ENCODE results near the gene UMPS.

UMPS gene

GRCh38 chr3:124791142-124791541 lies 60.9 kb downstream of the UMPS start:
- Histone ChIP-seq H3K36me3 (ENCODE audit: insufficient read depth, low read length) (no peaks in the 10 kb centered on the region), H3K79me2 (ENCODE audit: insufficient read depth, low read length) (no peaks in the 10 kb centered on the region), H3K4me3 (ENCODE audit: low read length, poor library complexity, severe bottlenecking) (no peak overlapping the region), H3K9ac (ENCODE audit: low read depth, low read length, poor library complexity, severe bottlenecking) (no peak overlapping the region), H3F3A (ENCODE audit: low read depth) (no peaks in the 10 kb centered on the region), H3K9me3 (ENCODE audit: insufficient read depth, low read depth, low read length) (no peaks in the 10 kb centered on the region), H2AFZ (ENCODE audit: low read length) (no peak overlapping the region), H3K4me1 (ENCODE audit: insufficient read depth, low read length, poor library complexity, severe bottlenecking) (no peaks in the 10 kb centered on the region), H3K4me2 (ENCODE audit: low read depth, low read length, poor library complexity, severe bottlenecking) (no peak overlapping the region), H4K20me1 (ENCODE audit: insufficient read depth, low read length, poor library complexity, severe bottlenecking) (no peaks in the 10 kb centered on the region), H3K27me3 (ENCODE audit: insufficient read depth, low read length, poor library complexity, severe bottlenecking) (no peaks in the 10 kb centered on the region), H3K9me2 (replicated peaks; ENCODE audit: low read depth, low read length) (no peaks in the 10 kb centered on the region)
- TF ChIP-seq EZH2phosphoT487 (IDR thresholded peaks at IDR 0.05; ENCODE audit: borderline replicate concordance) (no peak), CTCF (conservative IDR thresholded peaks at IDR 0.05; ENCODE audit: low read length) (no peak)

GRCh38 chr3:124791639-124792151 lies 61.4 kb downstream of the UMPS start:
- no peaks in the 10 kb centered on the region for H3K9me2 ChIP-seq (replicated peaks; ENCODE audit: low read depth, low read length)
- H3K27me3 ChIP-seq (ENCODE audit: insufficient read depth, low read length, poor library complexity, severe bottlenecking), result no peaks in the 10 kb centered on the region
- no peaks in the 10 kb centered on the region for H3K36me3 ChIP-seq (ENCODE audit: insufficient read depth, low read length)
- no peaks in the 10 kb centered on the region for H3F3A ChIP-seq (ENCODE audit: low read depth)
- no peak overlapping the region for H3K9ac ChIP-seq (ENCODE audit: low read depth, low read length, poor library complexity, severe bottlenecking)
- TF ChIP-seq EZH2phosphoT487 (IDR thresholded peaks at IDR 0.05; ENCODE audit: borderline replicate concordance) (no peak), CTCF (conservative IDR thresholded peaks at IDR 0.05; ENCODE audit: low read length) (no peak)
- H3K4me2 ChIP-seq (ENCODE audit: low read depth, low read length, poor library complexity, severe bottlenecking), result no peak overlapping the region
- no peak overlapping the region for H2AFZ ChIP-seq (ENCODE audit: low read length)
- no peaks in the 10 kb centered on the region for H4K20me1 ChIP-seq (ENCODE audit: insufficient read depth, low read length, poor library complexity, severe bottlenecking)
- H3K4me1 ChIP-seq (ENCODE audit: insufficient read depth, low read length, poor library complexity, severe bottlenecking), result no peaks in the 10 kb centered on the region
- H3K79me2 ChIP-seq (ENCODE audit: insufficient read depth, low read length), result no peaks in the 10 kb centered on the region
- no peaks in the 10 kb centered on the region for H3K9me3 ChIP-seq (ENCODE audit: insufficient read depth, low read depth, low read length)
- H3K4me3 ChIP-seq (ENCODE audit: low read length, poor library complexity, severe bottlenecking), result no peak overlapping the region

- H3K4me1 ChIP-seq (ENCODE audit: insufficient read depth, low read length, poor library complexity, severe bottlenecking), result no peaks in the 10 kb centered on the region
- H3K79me2 ChIP-seq (ENCODE audit: insufficient read depth, low read length), result no peaks in the 10 kb centered on the region
- H3K27me3 ChIP-seq (ENCODE audit: insufficient read depth, low read length, poor library complexity, severe bottlenecking), result no peaks in the 10 kb centered on the region
- H3K9me2 ChIP-seq (replicated peaks; ENCODE audit: low read depth, low read length), result no peaks in the 10 kb centered on the region
- H3K36me3 ChIP-seq (ENCODE audit: insufficient read depth, low read length), result no peaks in the 10 kb centered on the region
- no peak for TF ChIP-seq CTCF (conservative IDR thresholded peaks at IDR 0.05; ENCODE audit: low read length)
- TF ChIP-seq EZH2phosphoT487 (IDR thresholded peaks at IDR 0.05; ENCODE audit: borderline replicate concordance), result no peak
- H3K4me3 ChIP-seq (ENCODE audit: low read length, poor library complexity, severe bottlenecking), result no peak overlapping the region
- no peak overlapping the region for H2AFZ ChIP-seq (ENCODE audit: low read length)
- H3K9ac ChIP-seq (ENCODE audit: low read depth, low read length, poor library complexity, severe bottlenecking), result no peak overlapping the region
- no peak overlapping the region for H3K4me2 ChIP-seq (ENCODE audit: low read depth, low read length, poor library complexity, severe bottlenecking)
- no peaks in the 10 kb centered on the region for H3K9me3 ChIP-seq (ENCODE audit: insufficient read depth, low read depth, low read length)
- H3F3A ChIP-seq (ENCODE audit: low read depth), result no peaks in the 10 kb centered on the region
- H4K20me1 ChIP-seq (ENCODE audit: insufficient read depth, low read length, poor library complexity, severe bottlenecking), result no peaks in the 10 kb centered on the region
These were observed 62.2 kb downstream of the UMPS start for GRCh38 chr3:124792341-124793040.

Measured in Loucy (cell line).